Measurements from ENCODE around the gene ENOX2.
"Not testable (repeated sequence)": the region's sequence is repeated elsewhere in the genome, so short reads cannot be mapped to it uniquely, and the experiment has no call there.

Gene ENOX2

GRCh38 chrX:130714135-130714534 lies 188.9 kb downstream of the ENOX2 start:
- Histone ChIP-seq H3K27me3 (replicated peaks) (no peaks in the 10 kb centered on the region), H3K4me3 (ENCODE audit: low read depth, low read length) (no peak overlapping the region), H3K36me3 (replicated peaks) (no peaks in the 10 kb centered on the region), H3K27ac (no peak overlapping the region)
- no peak for DNase-seq
- in situ Hi-C loops (cut with HindIII; ENCODE audit: low pct_ligation_motif_present, low sequenced_read_pairs): no loop called here
- TF ChIP-seq CTCF (IDR thresholded peaks at IDR 0.05; ENCODE audit: low read depth, low read length, missing control alignments): no peak

- H3K27me3 ChIP-seq (replicated peaks); in situ Hi-C loops (cut with HindIII; ENCODE audit: low pct_ligation_motif_present, low sequenced_read_pairs); DNase-seq; H3K27ac ChIP-seq; H3K4me3 ChIP-seq (ENCODE audit: low read depth, low read length); H3K36me3 ChIP-seq (replicated peaks): not testable (repeated sequence)
These were observed 193.8 kb downstream of the ENOX2 start for GRCh38 chrX:130709178-130709577.

- Histone ChIP-seq H3K27ac (no peak overlapping the region), H3K4me3 (ENCODE audit: low read depth, low read length) (no peak overlapping the region), H3K27me3 (replicated peaks) (no peaks in the 10 kb centered on the region), H3K36me3 (replicated peaks) (no peaks in the 10 kb centered on the region)
- in situ Hi-C loops (cut with HindIII; ENCODE audit: low pct_ligation_motif_present, low sequenced_read_pairs): no loop called here
- DNase-seq: no peak
- no peak for TF ChIP-seq CTCF (IDR thresholded peaks at IDR 0.05; ENCODE audit: low read depth, low read length, missing control alignments)
These were observed 197.4 kb downstream of the ENOX2 start for GRCh38 chrX:130705591-130705990.

- in situ Hi-C loops (cut with HindIII; ENCODE audit: low pct_ligation_motif_present, low sequenced_read_pairs): no loop called here
- DNase-seq: peak; percentile 12
- no peak for TF ChIP-seq CTCF (IDR thresholded peaks at IDR 0.05; ENCODE audit: low read depth, low read length, missing control alignments)
- Histone ChIP-seq H3K36me3 (replicated peaks) (no peaks in the 10 kb centered on the region), H3K27me3 (replicated peaks) (no peaks in the 10 kb centered on the region), H3K4me3 (ENCODE audit: low read depth, low read length) (no peak overlapping the region), H3K27ac (no peak overlapping the region)
These were observed 198.7 kb downstream of the ENOX2 start for GRCh38 chrX:130704053-130705038.

GRCh38 chrX:130702867-130703707 lies 199.9 kb downstream of the ENOX2 start:
- TF ChIP-seq CTCF (IDR thresholded peaks at IDR 0.05; ENCODE audit: low read depth, low read length, missing control alignments): no peak
- Histone ChIP-seq H3K27ac (no peak overlapping the region), H3K4me3 (ENCODE audit: low read depth, low read length) (no peak overlapping the region), H3K27me3 (replicated peaks) (no peaks in the 10 kb centered on the region), H3K36me3 (replicated peaks) (no peaks in the 10 kb centered on the region)
- in situ Hi-C loops (cut with HindIII; ENCODE audit: low pct_ligation_motif_present, low sequenced_read_pairs): no loop called here
- DNase-seq: no peak

- no peak for TF ChIP-seq CTCF (IDR thresholded peaks at IDR 0.05; ENCODE audit: low read depth, low read length, missing control alignments)
- no peak for DNase-seq
- Histone ChIP-seq H3K4me3 (ENCODE audit: low read depth, low read length) (no peak overlapping the region), H3K27ac (no peak overlapping the region), H3K36me3 (replicated peaks) (no peaks in the 10 kb centered on the region), H3K27me3 (replicated peaks) (no peaks in the 10 kb centered on the region)
- in situ Hi-C loops (cut with HindIII; ENCODE audit: low pct_ligation_motif_present, low sequenced_read_pairs): no loop called here
These were observed 202.4 kb downstream of the ENOX2 start for GRCh38 chrX:130700629-130701028.

All from brain microvascular endothelial cell (primary cell).